Vagina (tissue), 2 donors: ENCODE measurements around the gene YWHAH. TPM values are rescaled to one million over a fixed set of nuclear protein-coding genes. Genes with fewer than 3 reads are reported as not detected.

ENCODE experiments used
- DNase-seq, 2 donors: peaks; one replicate each; pipeline ENCODE4 v3.0.0-alpha.2; 2017; ENCODE audit errors: extremely low spot score in 2 of 2
- H3K27ac ChIP-seq: fragments of 200-600 bp; sonication (generic); one replicate; pipeline ENCODE4 v1.5.1; 2019
- H3K27me3 ChIP-seq: fragments of 200-600 bp; sonication (generic); one replicate; pipeline ENCODE4 v1.5.1; 2019
- H3K36me3 ChIP-seq, 2 donors: fragments of 200-600 bp; sonication (generic); one replicate each; pipeline ENCODE4 v1.5.1; 2017 to 2019
- H3K4me1 ChIP-seq: fragments of 200-600 bp; sonication (generic); one replicate; pipeline ENCODE4 v1.5.1; 2019
- H3K4me3 ChIP-seq, 2 donors: fragments of 200-600 bp; sonication (generic); 1 replicate in 1 of 2; 2 replicates in 1 of 2; pipeline ENCODE4 v1.5.1; 2016 to 2019
- H3K9me3 ChIP-seq: fragments of 200-600 bp; sonication (generic); one replicate; pipeline ENCODE4 v1.5.1; 2019
- CTCF ChIP-seq, 3 experiments: fragments of 450-650 bp in 2 of 3; fragments of 200-600 bp in 1 of 3; sonication (generic) in 1 of 3; IDR thresholded peaks; one replicate each; pipeline ENCODE4 v1.5.1; 2017 to 2019; ENCODE audit warnings: antibody characterized with exemption in 3 of 3, mild to moderate bottlenecking in 2 of 3, moderate library complexity in 2 of 3
- POLR2A ChIP-seq, 2 donors: fragments of 450-650 bp; IDR thresholded peaks; one replicate each; pipeline ENCODE4 v1.6.1; 2017; ENCODE audit warnings: antibody characterized with exemption in 2 of 2, mild to moderate bottlenecking in 2 of 2, moderate library complexity in 2 of 2
- POLR2AphosphoS5 ChIP-seq, 2 donors: sonication (generic); formaldehyde crosslinking; IDR thresholded peaks; one replicate each; pipeline ENCODE4 v1.9.0; 2017; ENCODE audit warnings: antibody characterized with exemption in 2 of 2, mild to moderate bottlenecking in 2 of 2, low read depth in 1 of 2; ENCODE audit not compliant: insufficient read depth in 1 of 2
- intact Hi-C: fragments of 100-400 bp; cut with DNase I; formaldehyde crosslinking; loops from one replicate; pipeline ENCODE4 v1.15.1; 2023
- total RNA-seq: library from RNA; depleted of rRNA; stranded (reverse); fragments of >200 nt; gene quantifications from one replicate; pipeline ENCODE4 v1.2.3, GENCODE V29; 2016

Gene YWHAH
- total RNA-seq, 1 donor from 2014 or later = 86.2 TPM

- no peaks in the 10 kb centered on the region for H3K27me3 ChIP-seq
- intact Hi-C loops = no loop called here
Measured at GRCh38 chr22:31933816-31934482, 10.4 kb upstream of the YWHAH start.

GRCh38 chr22:31935961-31936635 lies 8.2 kb upstream of the YWHAH start:
- no peaks in the 10 kb centered on the region for H3K9me3 ChIP-seq
- DNase-seq = no peak
- TF ChIP-seq POLR2A (IDR thresholded peaks at IDR 0.05) = no peak
- no peak for TF ChIP-seq POLR2AphosphoS5 (IDR thresholded peaks at IDR 0.05; ENCODE audit: insufficient read depth in 1 of 2, low read depth in 1 of 2)
- TF ChIP-seq CTCF (IDR thresholded peaks at IDR 0.05) = no peak
- H3K36me3 ChIP-seq = no peaks in the 10 kb centered on the region
- intact Hi-C loops = no loop called here
- H3K27me3 ChIP-seq = no peaks in the 10 kb centered on the region
- no peaks in the 10 kb centered on the region for H3K4me1 ChIP-seq
- H3K4me3 ChIP-seq = no peak overlapping the region
- H3K27ac ChIP-seq = no peak overlapping the region

More at GRCh38 chr22:31933816-31934482, 10.4 kb upstream of the YWHAH start:
- DNase-seq = no peak
- TF ChIP-seq CTCF (IDR thresholded peaks at IDR 0.05) = no peak
- no peak for TF ChIP-seq POLR2A (IDR thresholded peaks at IDR 0.05)
- no peak for TF ChIP-seq POLR2AphosphoS5 (IDR thresholded peaks at IDR 0.05; ENCODE audit: insufficient read depth in 1 of 2, low read depth in 1 of 2)
- no peak overlapping the region for H3K27ac ChIP-seq
- no peaks in the 10 kb centered on the region for H3K9me3 ChIP-seq
- H3K36me3 ChIP-seq = no peaks in the 10 kb centered on the region
- no peak overlapping the region for H3K4me3 ChIP-seq
- H3K4me1 ChIP-seq = no peaks in the 10 kb centered on the region

GRCh38 chr22:31937341-31937740 lies 7.0 kb upstream of the YWHAH start:
- H3K9me3 ChIP-seq = no peaks in the 10 kb centered on the region
- no peak for DNase-seq
- no peak for TF ChIP-seq POLR2AphosphoS5 (IDR thresholded peaks at IDR 0.05; ENCODE audit: insufficient read depth in 1 of 2, low read depth in 1 of 2)
- TF ChIP-seq CTCF (IDR thresholded peaks at IDR 0.05) = no peak
- TF ChIP-seq POLR2A (IDR thresholded peaks at IDR 0.05) = no peak
- H3K27ac ChIP-seq = no peak overlapping the region
- no peaks in the 10 kb centered on the region for H3K36me3 ChIP-seq
- H3K4me1 ChIP-seq = no peaks in the 10 kb centered on the region
- no peak overlapping the region for H3K4me3 ChIP-seq
- intact Hi-C loops = no loop called here
- no peaks in the 10 kb centered on the region for H3K27me3 ChIP-seq

- no peak overlapping the region for H3K4me3 ChIP-seq
- no peaks in the 10 kb centered on the region for H3K36me3 ChIP-seq
- H3K9me3 ChIP-seq = no peaks in the 10 kb centered on the region
- no peak for DNase-seq
- H3K4me1 ChIP-seq = peaks cover 1% of the 10 kb centered on the region
- no peak for TF ChIP-seq CTCF (IDR thresholded peaks at IDR 0.05)
- TF ChIP-seq POLR2AphosphoS5 (IDR thresholded peaks at IDR 0.05; ENCODE audit: insufficient read depth in 1 of 2, low read depth in 1 of 2) = no peak
- no peak for TF ChIP-seq POLR2A (IDR thresholded peaks at IDR 0.05)
- intact Hi-C loops = no loop called here
- no peak overlapping the region for H3K27ac ChIP-seq
- no peaks in the 10 kb centered on the region for H3K27me3 ChIP-seq
Measured at GRCh38 chr22:31938296-31938695, 6.0 kb upstream of the YWHAH start.

GRCh38 chr22:31940506-31940905 lies 3.8 kb upstream of the YWHAH start:
- H3K36me3 ChIP-seq = no peaks in the 10 kb centered on the region
- H3K4me3 ChIP-seq = no peak overlapping the region
- no peak for DNase-seq
- TF ChIP-seq CTCF (IDR thresholded peaks at IDR 0.05) = no peak
- no peak for TF ChIP-seq POLR2A (IDR thresholded peaks at IDR 0.05)
- TF ChIP-seq POLR2AphosphoS5 (IDR thresholded peaks at IDR 0.05; ENCODE audit: insufficient read depth in 1 of 2, low read depth in 1 of 2) = no peak
- intact Hi-C loops = no loop called here
- H3K4me1 ChIP-seq = peaks cover 9% of the 10 kb centered on the region
- no peaks in the 10 kb centered on the region for H3K9me3 ChIP-seq
- no peaks in the 10 kb centered on the region for H3K27me3 ChIP-seq
- no peak overlapping the region for H3K27ac ChIP-seq
